B cell (primary cell): Measurements from ENCODE around the gene USP22. TPM values are rescaled to one million over a fixed set of nuclear protein-coding genes. Genes with fewer than 3 reads are reported as not detected.

ENCODE experiments used
- ATAC-seq: fragments of 200-7000 bp; cut with Tn5 transposase; one replicate; pipeline ENCODE4 v1.10.0; 2021; ENCODE audit warnings: low read depth, mild to moderate bottlenecking, moderate number of reproducible peaks, moderate library complexity
- CTCF ChIA-PET: fragments of 350-600 bp; sonication (Branson Sonifier 250); formaldehyde crosslinking; loops from one replicate; lab custom pipeline; 2021; ENCODE audit warnings: antibody characterized with exemption, inconsistent platforms; lab: Charles Lee
- POLR2A ChIA-PET: fragments of 350-600 bp; sonication (Branson Sonifier 250); formaldehyde crosslinking; loops from one replicate; lab custom pipeline; 2021; ENCODE audit warnings: antibody characterized with exemption; lab: Charles Lee
- DNase-seq: peaks from one replicate; pipeline ENCODE4 v3.0.0; 2013
- H2AFZ ChIP-seq: 2 replicates; pipeline ENCODE4 v1.6.1; 2012; ENCODE audit warnings: mild to moderate bottlenecking, low read depth, low read length; ENCODE audit not compliant: insufficient read depth, poor library complexity, severe bottlenecking
- H3K27ac ChIP-seq, 2 donors: 1 replicate in 1 of 2; 2 replicates in 1 of 2; pipeline ENCODE4 v1.5.1; 2012 to 2013; ENCODE audit warnings: low read length in 2 of 2, mild to moderate bottlenecking in 2 of 2, moderate library complexity in 1 of 2
- H3K27me3 ChIP-seq, 4 experiments: fragments of 200-600 bp in 1 of 4; sonication (generic) in 1 of 4; replicated peaks in 1 of 4; 1 replicate in 2 of 4; 2 replicates in 2 of 4; pipeline versions ENCODE4 v1.6.1 to v1.7.0; 2013 to 2016; ENCODE audit warnings: low read length in 3 of 4, mild to moderate bottlenecking in 2 of 4, mixed read lengths in 1 of 4, moderate library complexity in 1 of 4; ENCODE audit not compliant: insufficient read depth in 4 of 4, control insufficient read depth in 3 of 4; ENCODE audit errors: control extremely low read depth in 1 of 4
- H3K36me3 ChIP-seq, 2 experiments: replicated peaks in 1 of 2; 1 replicate in 1 of 2; 2 replicates in 1 of 2; pipeline versions ENCODE4 v1.6.1 to v1.7.1; 2013; ENCODE audit warnings: low read length in 1 of 2; ENCODE audit not compliant: insufficient read depth in 2 of 2, control insufficient read depth in 1 of 2; ENCODE audit errors: control extremely low read depth in 1 of 2, extremely low read depth in 1 of 2
- H3K4me1 ChIP-seq, 2 donors: fragments of 200-600 bp in 1 of 2; sonication (generic) in 1 of 2; 1 replicate in 1 of 2; 2 replicates in 1 of 2; pipeline versions ENCODE4 v1.5.1 to v1.6.1; 2013 to 2017; ENCODE audit warnings: low read length in 2 of 2; ENCODE audit not compliant: control insufficient read depth in 2 of 2, insufficient read depth in 2 of 2
- H3K4me2 ChIP-seq: replicated peaks from 2 replicates; pipeline ENCODE3; 2012; ENCODE audit warnings: mild to moderate bottlenecking, low read depth, low read length; ENCODE audit not compliant: poor library complexity, severe bottlenecking
- H3K4me3 ChIP-seq, 5 experiments: fragments of 200-600 bp in 1 of 5; sonication (generic) in 1 of 5; 1 replicate in 3 of 5; 2 replicates in 2 of 5; pipeline versions ENCODE4 v1.5.1 to v1.7.0; 2011 to 2016; ENCODE audit warnings: low read length in 4 of 5, mild to moderate bottlenecking in 4 of 5, low read depth in 2 of 5, control low read depth in 1 of 5, moderate library complexity in 1 of 5; ENCODE audit not compliant: insufficient read depth in 1 of 5; ENCODE audit errors: control extremely low read depth in 1 of 5, extremely low read depth in 1 of 5
- H3K79me2 ChIP-seq: fragments of 200-600 bp; sonication (generic); one replicate; pipeline ENCODE4 v1.6.0; 2016; ENCODE audit warnings: low read length; ENCODE audit not compliant: control insufficient read depth, insufficient read depth
- H3K9ac ChIP-seq: fragments of 200-600 bp; sonication (generic); 2 replicates; pipeline ENCODE4 v1.6.1; 2017; ENCODE audit warnings: mild to moderate bottlenecking, low read length, moderate library complexity
- H3K9me3 ChIP-seq, 3 donors: one replicate each; pipeline versions ENCODE4 v1.6.1 to v1.7.1; 2013; ENCODE audit warnings: low read length in 2 of 3; ENCODE audit not compliant: control insufficient read depth in 2 of 3, insufficient read depth in 1 of 3; ENCODE audit errors: control extremely low read depth in 1 of 3
- H4K20me1 ChIP-seq: 2 replicates; pipeline ENCODE4 v1.6.0; 2012; ENCODE audit warnings: mild to moderate bottlenecking, low read length; ENCODE audit not compliant: insufficient read depth, control insufficient read depth, poor library complexity, severe bottlenecking
- H3K27ac Mint-ChIP-seq: one replicate; pipeline ENCODE4 v1.8.0; 2021; ENCODE audit warnings: mixed read lengths
- H3K27me3 Mint-ChIP-seq: one replicate; pipeline ENCODE4 v1.8.0; 2021; ENCODE audit warnings: mixed read lengths
- H3K4me1 Mint-ChIP-seq: one replicate; pipeline ENCODE4 v1.8.0; 2021; ENCODE audit warnings: mixed read lengths
- H3K4me3 Mint-ChIP-seq: one replicate; pipeline ENCODE4 v1.8.0; 2021; ENCODE audit warnings: mixed read lengths
- H3K9me3 Mint-ChIP-seq: one replicate; pipeline ENCODE4 v1.8.0; 2022; ENCODE audit warnings: mixed read lengths; ENCODE audit not compliant: insufficient read depth
- CTCF ChIP-seq: fragments of 200-600 bp; IDR thresholded peaks from one replicate; pipeline ENCODE4 v1.8.0; 2022; ENCODE audit warnings: antibody characterized with exemption, mild to moderate bottlenecking
- EZH2 ChIP-seq: IDR thresholded peaks from 2 replicates; pipeline ENCODE4 v1.6.1; 2012; ENCODE audit warnings: borderline replicate concordance, low read depth, mild to moderate bottlenecking, moderate library complexity, low read length; ENCODE audit not compliant: insufficient read depth, poor library complexity, severe bottlenecking
- WGBS: methylation state at CpG from one replicate; pipeline ENCODE4 v1.1.5; 2013; ENCODE audit warnings: missing lambda C conversion rate; ENCODE audit not compliant: insufficient coverage; 5-methylcytosine and 5-hydroxymethylcytosine counted together
- intact Hi-C: fragments of 100-400 bp; cut with micrococcal nuclease; formaldehyde crosslinking; loops from one replicate; pipeline ENCODE4 v1.10.0; 2022
- polyA plus RNA-seq: library from polyadenylated mRNA; depleted of rRNA; stranded (reverse); fragments of >200 nt; gene quantifications from 2 replicates; pipeline ENCODE4 v1.2.3, GENCODE V29; 2012
- total RNA-seq, 2 donors: library from RNA; stranded (reverse); fragments of 120-200 nt in 1 of 2; gene quantifications; 1 replicate in 1 of 2; 2 replicates in 1 of 2; pipeline versions ENCODE4 v1.2.3 to v1.2.4, GENCODE V29; 2013 to 2022

The USP22 gene
- total and polyA plus RNA-seq, 2 donors (not counting 1 experiment from before 2014, with no cell fraction given): 74.3 to 167 TPM

- no peaks in the 10 kb centered on the region for H3K9me3 ChIP-seq
- intact Hi-C loops: no loop called here
- peak overlapping the region; percentile 53 for H3K27ac Mint-ChIP-seq
Measured at GRCh38 chr17:21010705-21011596, 31.9 kb downstream of the USP22 start.

More at GRCh38 chr17:21010705-21011596, 31.9 kb downstream of the USP22 start:
- no peaks in the 10 kb centered on the region for H3K27me3 Mint-ChIP-seq
- TF ChIP-seq EZH2: no peak
- TF ChIP-seq CTCF: no peak
- no peaks in the 10 kb centered on the region for H3K27me3 ChIP-seq
- H3K36me3 ChIP-seq: peaks cover 2 to 93% of the 10 kb centered on the region in 2 experiments
- H2AFZ ChIP-seq: no peak overlapping the region
- ChIA-PET CTCF (no interaction called here), POLR2A (no interaction called here)
- no peak overlapping the region for H3K4me3 Mint-ChIP-seq
- 95% methylated on average over 27 of the region's 27 CpGs for WGBS
- no peaks in the 10 kb centered on the region for H3K9me3 Mint-ChIP-seq
- H3K4me2 ChIP-seq: no peak overlapping the region
- peaks cover 89% of the 10 kb centered on the region for H4K20me1 ChIP-seq
- peaks cover 5% of the 10 kb centered on the region for H3K4me1 Mint-ChIP-seq
- ATAC-seq (no peak), DNase-seq (no peak)
- H3K79me2 ChIP-seq: peaks cover 86% of the 10 kb centered on the region
- no peak overlapping the region for H3K4me3 ChIP-seq
- no peak overlapping the region for H3K27ac ChIP-seq
- no peak overlapping the region for H3K9ac ChIP-seq
- H3K4me1 ChIP-seq: peaks cover 0 to 6% of the 10 kb centered on the region in 2 donors
